Hepatocyte (in vitro differentiated cells): Measurements from ENCODE around the gene SERP2. TPM values are rescaled to one million over a fixed set of nuclear protein-coding genes. Genes with fewer than 3 reads are reported as not detected.

Experiments used
- DNase-seq: peaks from one replicate; pipeline ENCODE4 v3.0.0-alpha.2; 2016; ENCODE audit warnings: low spot score
- H2AFZ ChIP-seq: fragments of 200-600 bp; sonication (generic); 2 replicates; pipeline ENCODE4 v1.6.0; 2016; ENCODE audit warnings: antibody characterized with exemption, mild to moderate bottlenecking
- H3K27ac ChIP-seq: fragments of 200-600 bp; sonication (generic); 2 replicates; pipeline ENCODE4 v1.5.1; 2016; ENCODE audit warnings: mild to moderate bottlenecking
- H3K27me3 ChIP-seq: fragments of 200-600 bp; sonication (generic); 2 replicates; pipeline ENCODE4 v1.6.1; 2016
- H3K36me3 ChIP-seq: fragments of 200-600 bp; sonication (generic); replicated peaks from 2 replicates; pipeline ENCODE4 v1.5.1; 2016; ENCODE audit warnings: low read depth; ENCODE audit not compliant: insufficient read depth
- H3K4me1 ChIP-seq: fragments of 200-600 bp; sonication (generic); 2 replicates; pipeline ENCODE4 v1.5.1; 2016; ENCODE audit warnings: mild to moderate bottlenecking, moderate library complexity; ENCODE audit not compliant: insufficient read depth
- H3K4me2 ChIP-seq: fragments of 200-600 bp; sonication (generic); 2 replicates; pipeline ENCODE4 v1.6.0; 2016
- H3K4me3 ChIP-seq: fragments of 200-600 bp; sonication (generic); 2 replicates; pipeline ENCODE4 v1.5.1; 2016; ENCODE audit warnings: mild to moderate bottlenecking
- H3K79me2 ChIP-seq: fragments of 200-600 bp; sonication (generic); 2 replicates; pipeline ENCODE4 v1.6.0; 2017; ENCODE audit warnings: mild to moderate bottlenecking
- H3K9me2 ChIP-seq: fragments of 200-600 bp; sonication (generic); replicated peaks from 2 replicates; pipeline ENCODE4 v1.6.0; 2017; ENCODE audit warnings: mild to moderate bottlenecking; ENCODE audit not compliant: insufficient read depth
- H3K9me3 ChIP-seq: fragments of 200-600 bp; sonication (generic); 2 replicates; pipeline ENCODE4 v1.5.1; 2016; ENCODE audit warnings: low read depth, mild to moderate bottlenecking
- H4K20me1 ChIP-seq: fragments of 200-600 bp; sonication (generic); 2 replicates; pipeline ENCODE4 v1.6.0; 2016; ENCODE audit warnings: mild to moderate bottlenecking; ENCODE audit not compliant: insufficient read depth, poor library complexity, severe bottlenecking
- EZH2 ChIP-seq: fragments of 200-600 bp; sonication (generic); IDR thresholded peaks from 2 replicates; pipeline ENCODE4 v1.6.1; 2016; ENCODE audit warnings: antibody characterized with exemption, mild to moderate bottlenecking, borderline replicate concordance
- EZH2phosphoT487 ChIP-seq: fragments of 200-600 bp; sonication (generic); IDR thresholded peaks from one replicate; pipeline ENCODE4 v1.6.1; 2018; ENCODE audit warnings: antibody characterized with exemption, mild to moderate bottlenecking, low read depth, moderate library complexity; ENCODE audit not compliant: unreplicated experiment, severe bottlenecking
- WGBS: methylation state at CpG from one replicate; pipeline ENCODE4 v1.1.6; 2016; ENCODE audit warnings: low lambda C conversion rate; ENCODE audit errors: missing lambda C conversion rate; 5-methylcytosine and 5-hydroxymethylcytosine counted together
- polyA plus RNA-seq: library from polyadenylated mRNA; unstranded; fragments of >200 nt; fragmentation: Nextera tagmentation; extraction: Ambion mirVana; gene quantifications from 2 replicates; pipeline ENCODE4 v1.2.1, GENCODE V29; 2016
- total RNA-seq: library from RNA; depleted of rRNA; stranded (reverse); fragments of >200 nt; gene quantifications from 2 replicates; pipeline ENCODE4 v1.2.3, GENCODE V29; 2014
- TF ChIP-seq, protein P1 (sequence below): fragments of 200-600 bp; sonication (generic); IDR thresholded peaks from 2 replicates; pipeline ENCODE4 v1.5.1; 2016; ENCODE audit warnings: antibody characterized with exemption, mild to moderate bottlenecking; ENCODE audit not compliant: poor library complexity

Gene SERP2
- total and polyA plus RNA-seq, 2 experiments from 2014 or later = 1.8 to 7.7 TPM

- no peaks in the 10 kb centered on the region for H3K27me3 ChIP-seq
- no peaks in the 10 kb centered on the region for H3K9me3 ChIP-seq
- 89% methylated on average over 2 of the region's 2 CpGs for WGBS
- H3K36me3 ChIP-seq = no peaks in the 10 kb centered on the region
- peaks cover 28% of the 10 kb centered on the region for H3K4me1 ChIP-seq
- no peak overlapping the region for H3K4me2 ChIP-seq
- no peak for DNase-seq
- H2AFZ ChIP-seq = no peak overlapping the region
- peaks cover 14% of the 10 kb centered on the region for H3K79me2 ChIP-seq
- H4K20me1 ChIP-seq = peaks cover 12% of the 10 kb centered on the region
- H3K4me3 ChIP-seq = no peak overlapping the region
- no peak overlapping the region for H3K27ac ChIP-seq
- no peaks in the 10 kb centered on the region for H3K9me2 ChIP-seq
- TF ChIP-seq, protein P1, sequence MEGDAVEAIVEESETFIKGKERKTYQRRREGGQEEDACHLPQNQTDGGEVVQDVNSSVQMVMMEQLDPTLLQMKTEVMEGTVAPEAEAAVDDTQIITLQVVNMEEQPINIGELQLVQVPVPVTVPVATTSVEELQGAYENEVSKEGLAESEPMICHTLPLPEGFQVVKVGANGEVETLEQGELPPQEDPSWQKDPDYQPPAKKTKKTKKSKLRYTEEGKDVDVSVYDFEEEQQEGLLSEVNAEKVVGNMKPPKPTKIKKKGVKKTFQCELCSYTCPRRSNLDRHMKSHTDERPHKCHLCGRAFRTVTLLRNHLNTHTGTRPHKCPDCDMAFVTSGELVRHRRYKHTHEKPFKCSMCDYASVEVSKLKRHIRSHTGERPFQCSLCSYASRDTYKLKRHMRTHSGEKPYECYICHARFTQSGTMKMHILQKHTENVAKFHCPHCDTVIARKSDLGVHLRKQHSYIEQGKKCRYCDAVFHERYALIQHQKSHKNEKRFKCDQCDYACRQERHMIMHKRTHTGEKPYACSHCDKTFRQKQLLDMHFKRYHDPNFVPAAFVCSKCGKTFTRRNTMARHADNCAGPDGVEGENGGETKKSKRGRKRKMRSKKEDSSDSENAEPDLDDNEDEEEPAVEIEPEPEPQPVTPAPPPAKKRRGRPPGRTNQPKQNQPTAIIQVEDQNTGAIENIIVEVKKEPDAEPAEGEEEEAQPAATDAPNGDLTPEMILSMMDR = no peak
- TF ChIP-seq EZH2phosphoT487 = no peak
- TF ChIP-seq EZH2 = no peak
These were observed 55.7 kb downstream of the SERP2 start for GRCh38 chr13:44429311-44429710.

- no peak overlapping the region for H3K4me2 ChIP-seq
- no peak overlapping the region for H2AFZ ChIP-seq
- peak overlapping the region; percentile 45 for H3K27ac ChIP-seq
- H3K4me3 ChIP-seq = no peak overlapping the region
- DNase-seq = peak; percentile 78
- H3K36me3 ChIP-seq = no peaks in the 10 kb centered on the region
- H3K9me3 ChIP-seq = no peaks in the 10 kb centered on the region
- TF ChIP-seq, protein P1 = no peak
- TF ChIP-seq EZH2 (no peak), EZH2phosphoT487 (no peak)
- peaks cover 27% of the 10 kb centered on the region for H3K79me2 ChIP-seq
- H3K9me2 ChIP-seq = no peaks in the 10 kb centered on the region
- H3K4me1 ChIP-seq = peaks cover 31% of the 10 kb centered on the region
- 65% methylated on average over 4 of the region's 4 CpGs for WGBS
- no peaks in the 10 kb centered on the region for H3K27me3 ChIP-seq
- H4K20me1 ChIP-seq = peaks cover 17% of the 10 kb centered on the region
These were observed 57.5 kb downstream of the SERP2 start for GRCh38 chr13:44431150-44431549.

DNA sequence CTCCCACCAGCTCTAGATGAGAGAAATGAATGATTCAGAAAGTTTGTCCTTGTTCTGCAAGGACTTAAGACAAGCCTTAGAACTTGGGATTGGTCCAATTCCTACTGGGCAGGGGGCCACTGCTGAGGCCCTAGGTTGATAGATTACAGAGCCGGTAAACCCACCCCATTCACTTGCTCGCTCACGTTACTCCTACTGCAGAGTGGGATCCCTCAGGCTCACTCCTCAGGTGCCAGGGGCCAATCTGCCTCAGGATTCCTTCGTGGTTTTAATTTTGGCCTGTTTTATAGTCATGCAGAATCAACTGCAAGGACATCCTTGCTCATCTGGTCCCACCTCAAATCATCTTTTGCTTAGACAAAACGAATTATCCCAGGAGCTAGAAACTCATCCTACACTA, 59.0 kb downstream of the SERP2 start:
- H3K79me2 ChIP-seq = peaks cover 31% of the 10 kb centered on the region
- TF ChIP-seq EZH2 = no peak
- TF ChIP-seq, protein P1 = no peak
- TF ChIP-seq EZH2phosphoT487 = no peak
- H3K4me1 ChIP-seq = peaks cover 31% of the 10 kb centered on the region
- no peak overlapping the region for H3K4me3 ChIP-seq
- no peak overlapping the region for H2AFZ ChIP-seq
- no peaks in the 10 kb centered on the region for H3K36me3 ChIP-seq
- no peaks in the 10 kb centered on the region for H3K9me2 ChIP-seq
- H3K27me3 ChIP-seq = no peaks in the 10 kb centered on the region
- H3K27ac ChIP-seq = peak overlapping the region; percentile 80
- peaks cover 17% of the 10 kb centered on the region for H4K20me1 ChIP-seq
- no peaks in the 10 kb centered on the region for H3K9me3 ChIP-seq
- peak overlapping the region; percentile 75 for H3K4me2 ChIP-seq
- WGBS = 72% methylated on average over 5 of the region's 5 CpGs
- DNase-seq = no peak
